GM12801 (cell line): ENCODE measurements around the gene ALDH6A1.

ENCODE experiments used
- TF ChIP-seq, protein P1 (sequence below): IDR thresholded peaks from one replicate; pipeline ENCODE4 v1.5.1; 2011; ENCODE audit warnings: control low read depth; ENCODE audit not compliant: insufficient read length; ENCODE audit errors: extremely low read depth

ALDH6A1 gene

DNA sequence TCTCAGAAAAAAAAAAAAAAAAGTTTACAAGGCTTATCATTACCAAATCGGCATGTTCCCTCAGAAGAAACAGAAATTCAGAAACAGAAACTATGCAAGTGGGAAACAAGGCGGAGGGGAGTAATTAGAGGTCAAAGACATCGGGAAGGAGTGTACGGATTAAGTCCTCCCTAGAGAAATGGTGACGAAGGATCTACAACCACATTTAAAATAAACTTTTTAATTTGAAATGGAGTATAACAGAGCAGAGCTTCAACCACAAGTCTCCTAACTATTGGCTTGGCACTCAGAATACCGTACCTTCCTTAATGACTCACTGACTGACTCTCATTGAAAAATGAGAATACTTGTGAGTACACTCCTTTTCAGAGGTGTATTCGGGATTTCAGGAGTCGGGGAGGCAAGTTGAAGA lies 66.1 kb downstream of the ALDH6A1 start:
- TF ChIP-seq, protein P1, sequence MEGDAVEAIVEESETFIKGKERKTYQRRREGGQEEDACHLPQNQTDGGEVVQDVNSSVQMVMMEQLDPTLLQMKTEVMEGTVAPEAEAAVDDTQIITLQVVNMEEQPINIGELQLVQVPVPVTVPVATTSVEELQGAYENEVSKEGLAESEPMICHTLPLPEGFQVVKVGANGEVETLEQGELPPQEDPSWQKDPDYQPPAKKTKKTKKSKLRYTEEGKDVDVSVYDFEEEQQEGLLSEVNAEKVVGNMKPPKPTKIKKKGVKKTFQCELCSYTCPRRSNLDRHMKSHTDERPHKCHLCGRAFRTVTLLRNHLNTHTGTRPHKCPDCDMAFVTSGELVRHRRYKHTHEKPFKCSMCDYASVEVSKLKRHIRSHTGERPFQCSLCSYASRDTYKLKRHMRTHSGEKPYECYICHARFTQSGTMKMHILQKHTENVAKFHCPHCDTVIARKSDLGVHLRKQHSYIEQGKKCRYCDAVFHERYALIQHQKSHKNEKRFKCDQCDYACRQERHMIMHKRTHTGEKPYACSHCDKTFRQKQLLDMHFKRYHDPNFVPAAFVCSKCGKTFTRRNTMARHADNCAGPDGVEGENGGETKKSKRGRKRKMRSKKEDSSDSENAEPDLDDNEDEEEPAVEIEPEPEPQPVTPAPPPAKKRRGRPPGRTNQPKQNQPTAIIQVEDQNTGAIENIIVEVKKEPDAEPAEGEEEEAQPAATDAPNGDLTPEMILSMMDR = no peak

DNA sequence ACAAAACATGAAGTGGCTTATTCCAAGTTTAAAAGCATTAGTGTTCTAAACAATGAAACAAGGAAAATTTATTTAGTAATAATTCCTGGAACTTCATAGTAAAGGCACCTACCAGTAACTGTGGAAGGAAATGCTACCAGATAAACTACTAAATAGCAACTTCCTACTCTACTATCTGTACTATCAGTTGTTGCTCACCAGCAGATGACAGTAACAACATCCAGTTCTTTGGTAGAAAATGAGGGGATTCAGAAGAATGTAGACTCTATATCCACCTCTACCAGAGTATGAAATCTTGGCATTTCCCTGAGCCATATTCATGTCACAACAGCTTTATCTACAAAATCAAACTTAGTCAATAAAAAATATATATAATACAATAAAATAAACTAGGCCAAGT lies 68.3 kb downstream of the ALDH6A1 start:
- TF ChIP-seq, protein P1 = no peak

DNA sequence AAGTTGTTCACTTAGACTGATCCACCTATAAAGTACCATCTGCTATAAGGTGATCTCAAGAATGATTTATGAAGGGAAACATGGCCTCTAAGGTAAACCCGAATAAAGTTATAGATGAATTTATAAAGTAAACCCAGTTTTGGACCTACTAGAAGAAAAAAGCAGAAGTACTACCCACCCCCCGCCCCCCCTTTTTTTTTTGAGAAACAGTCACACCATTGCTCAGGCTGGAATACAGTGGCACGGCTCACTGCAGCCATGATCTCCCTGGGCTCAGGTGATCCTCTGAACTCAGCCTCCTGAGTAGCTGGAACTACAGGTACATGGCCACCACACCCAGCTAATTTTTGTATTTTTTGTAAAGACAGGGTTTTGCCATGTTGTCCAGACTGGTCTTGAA lies 69.1 kb downstream of the ALDH6A1 start:
- TF ChIP-seq, protein P1 = no peak

DNA sequence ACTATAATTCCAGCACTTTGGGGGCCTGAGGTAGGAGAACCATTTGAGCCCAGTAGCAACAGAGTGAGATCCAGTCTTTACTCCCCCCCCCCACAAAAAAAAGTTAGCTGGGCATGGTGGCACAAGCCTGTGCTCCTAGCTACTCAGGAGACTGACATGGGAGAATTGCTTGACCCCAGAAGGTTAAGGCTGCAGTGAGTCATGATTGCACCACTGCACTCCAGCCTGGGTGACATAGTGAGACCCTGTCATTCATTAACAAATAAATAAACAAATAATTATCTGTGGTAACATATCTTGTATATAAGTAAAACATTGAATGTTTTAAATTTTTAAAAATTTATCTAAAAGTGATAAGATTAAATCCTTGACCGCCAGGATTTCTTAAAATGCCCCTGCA lies 70.0 kb downstream of the ALDH6A1 start:
- TF ChIP-seq, protein P1 = no peak

DNA sequence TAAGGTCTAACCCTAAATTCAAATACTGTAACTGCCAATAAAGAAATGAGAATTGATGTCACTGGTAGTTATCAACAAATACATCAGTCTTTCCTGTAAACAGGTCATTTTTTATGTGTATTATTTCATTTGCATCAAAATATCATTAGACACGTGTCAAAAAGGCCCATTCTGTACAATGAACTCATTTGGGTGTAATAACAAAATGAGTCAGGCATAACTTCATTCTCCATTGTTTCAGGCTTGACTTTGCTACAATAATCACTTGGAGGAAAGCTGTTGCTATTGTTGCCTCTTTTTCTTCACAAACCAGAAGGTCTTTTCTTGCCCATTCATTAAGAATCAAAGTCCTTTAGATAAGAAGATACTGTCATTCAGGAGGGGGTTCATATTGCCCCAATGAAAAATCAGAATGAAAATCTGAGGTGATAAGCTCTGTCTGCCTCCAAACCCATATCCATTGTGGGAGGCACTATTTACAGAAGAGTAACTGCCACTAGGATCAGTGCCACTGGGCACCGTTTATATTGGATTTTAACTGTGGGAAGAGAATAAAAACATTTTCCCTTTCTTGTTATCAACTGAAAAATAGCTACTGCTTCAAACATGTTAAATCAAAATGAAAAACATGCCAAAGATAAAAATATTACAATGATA lies 75.3 kb downstream of the ALDH6A1 start:
- TF ChIP-seq, protein P1 = no peak
